ENCODE measurements around the gene VMAC. TPM values are rescaled to one million over a fixed set of nuclear protein-coding genes. Genes with fewer than 3 reads are reported as not detected.
"Not testable (repeated sequence)": the region's sequence is repeated elsewhere in the genome, so short reads cannot be mapped to it uniquely, and the experiment has no call there.

Gene VMAC
- total and polyA plus RNA-seq, 2 donors (not counting 1 experiment from before 2014, with no cell fraction given) = 27.1 to 27.2 TPM

- H3K4me3 ChIP-seq (ENCODE audit: control extremely low read depth in 1 of 5, extremely low read depth in 1 of 5, insufficient read depth in 1 of 5, low read depth in 2 of 5, low read length in 4 of 5); H3K4me3 Mint-ChIP-seq; H2AFZ ChIP-seq (ENCODE audit: insufficient read depth, low read depth, low read length, poor library complexity, severe bottlenecking); H3K27ac Mint-ChIP-seq; H3K9me3 ChIP-seq (ENCODE audit: control extremely low read depth in 1 of 3, control insufficient read depth in 2 of 3, insufficient read depth in 1 of 3, low read length in 2 of 3); H3K4me2 ChIP-seq (replicated peaks; ENCODE audit: low read depth, low read length, poor library complexity, severe bottlenecking); POLR2A ChIA-PET; CTCF ChIA-PET; H3K4me1 ChIP-seq (ENCODE audit: control insufficient read depth in 2 of 2, insufficient read depth in 2 of 2, low read length in 2 of 2); H3K4me1 Mint-ChIP-seq; DNase-seq; H3K9me3 Mint-ChIP-seq (ENCODE audit: insufficient read depth); H3K79me2 ChIP-seq (ENCODE audit: control insufficient read depth, insufficient read depth, low read length); intact Hi-C loops (cut with micrococcal nuclease); H3K9ac ChIP-seq (ENCODE audit: low read length); ATAC-seq (ENCODE audit: low read depth); H3K36me3 ChIP-seq (replicated peaks in 1 of 2; ENCODE audit: control extremely low read depth in 1 of 2, control insufficient read depth in 1 of 2, extremely low read depth in 1 of 2, insufficient read depth in 2 of 2, low read length in 1 of 2); H4K20me1 ChIP-seq (ENCODE audit: control insufficient read depth, insufficient read depth, low read length, poor library complexity, severe bottlenecking); H3K27ac ChIP-seq (ENCODE audit: low read length in 2 of 2): not testable (repeated sequence)
- H3K27me3 Mint-ChIP-seq = peaks cover 16% of the 10 kb centered on the region
- H3K27me3 ChIP-seq (replicated peaks in 1 of 4; ENCODE audit: control extremely low read depth in 1 of 4, control insufficient read depth in 3 of 4, insufficient read depth in 4 of 4, low read length in 3 of 4) = peaks cover 0 to 14% (median 0%) of the 10 kb centered on the region in 4 experiments
- WGBS (ENCODE audit: insufficient coverage) = 87% methylated on average over 3 of the region's 13 CpGs
These were observed 21.4 kb upstream of the VMAC start for GRCh38 chr19:5883157-5883873.

DNA sequence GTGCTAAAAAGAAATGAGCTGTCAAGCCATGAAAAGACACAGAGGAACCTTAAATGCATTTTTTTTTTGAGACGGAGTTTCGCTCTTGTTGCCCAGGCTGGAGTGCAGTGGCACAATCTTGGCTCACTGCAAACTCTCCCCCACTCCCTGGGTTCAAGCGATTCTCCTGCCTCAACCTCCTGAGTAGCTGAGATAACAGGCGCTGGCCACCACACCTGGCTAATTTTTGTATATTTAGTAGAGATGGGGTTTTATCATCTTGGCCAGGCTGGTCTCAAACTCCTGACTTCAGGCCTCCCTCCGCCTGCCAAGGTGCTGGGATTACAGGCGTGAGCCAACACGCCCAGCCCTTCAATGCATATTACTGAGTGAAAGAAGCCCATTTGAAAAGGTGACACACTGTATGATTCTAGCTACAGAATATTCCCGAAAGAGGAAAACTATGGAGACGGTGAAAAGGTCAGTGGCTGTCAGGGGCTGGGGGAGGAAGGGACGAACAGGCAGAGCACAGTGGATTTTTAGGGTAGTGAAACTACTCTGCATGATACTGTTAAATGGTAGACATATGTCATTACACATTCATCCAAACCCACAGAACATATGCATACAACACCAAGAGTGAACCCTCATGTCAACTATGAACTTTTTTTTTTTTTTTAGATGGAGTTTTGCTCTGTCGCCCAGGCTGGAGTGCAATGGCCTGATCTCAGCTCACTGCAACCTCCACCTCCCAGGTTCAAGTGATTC is 20.4 kb upstream of the VMAC start:
- POLR2A ChIA-PET; H4K20me1 ChIP-seq (ENCODE audit: control insufficient read depth, insufficient read depth, low read length, poor library complexity, severe bottlenecking); H3K4me1 Mint-ChIP-seq; H3K9me3 Mint-ChIP-seq (ENCODE audit: insufficient read depth); H3K4me2 ChIP-seq (replicated peaks; ENCODE audit: low read depth, low read length, poor library complexity, severe bottlenecking); intact Hi-C loops (cut with micrococcal nuclease); DNase-seq; H3K4me1 ChIP-seq (ENCODE audit: control insufficient read depth in 2 of 2, insufficient read depth in 2 of 2, low read length in 2 of 2); ATAC-seq (ENCODE audit: low read depth); H2AFZ ChIP-seq (ENCODE audit: insufficient read depth, low read depth, low read length, poor library complexity, severe bottlenecking); H3K36me3 ChIP-seq (replicated peaks in 1 of 2; ENCODE audit: control extremely low read depth in 1 of 2, control insufficient read depth in 1 of 2, extremely low read depth in 1 of 2, insufficient read depth in 2 of 2, low read length in 1 of 2); H3K4me3 Mint-ChIP-seq; H3K27ac ChIP-seq (ENCODE audit: low read length in 2 of 2); CTCF ChIA-PET; H3K9me3 ChIP-seq (ENCODE audit: control extremely low read depth in 1 of 3, control insufficient read depth in 2 of 3, insufficient read depth in 1 of 3, low read length in 2 of 3); H3K27ac Mint-ChIP-seq; H3K4me3 ChIP-seq (ENCODE audit: control extremely low read depth in 1 of 5, extremely low read depth in 1 of 5, insufficient read depth in 1 of 5, low read depth in 2 of 5, low read length in 4 of 5); H3K79me2 ChIP-seq (ENCODE audit: control insufficient read depth, insufficient read depth, low read length); H3K9ac ChIP-seq (ENCODE audit: low read length): not testable (repeated sequence)
- peaks cover 17% of the 10 kb centered on the region for H3K27me3 Mint-ChIP-seq
- peaks cover 0 to 15% (median 0%) of the 10 kb centered on the region in 4 experiments for H3K27me3 ChIP-seq (replicated peaks in 1 of 4; ENCODE audit: control extremely low read depth in 1 of 4, control insufficient read depth in 3 of 4, insufficient read depth in 4 of 4, low read length in 3 of 4)
- WGBS (ENCODE audit: insufficient coverage) = 86% methylated on average over 5 of the region's 11 CpGs

Data from B cell (primary cell).